Liver (tissue), 9 donors: Measurements from ENCODE around the gene GABRB1. TPM values are rescaled to one million over a fixed set of nuclear protein-coding genes. Genes with fewer than 3 reads are reported as not detected.

Source experiments
- DNase-seq: peaks from one replicate; pipeline ENCODE4 v3.0.0-alpha.2; 2017; ENCODE audit warnings: low spot score
- H3K27ac ChIP-seq, 2 donors: one replicate each; pipeline ENCODE4 v1.7.0; 2013; ENCODE audit warnings: inconsistent platforms in 2 of 2, low read length in 2 of 2, control low read depth in 1 of 2, low read depth in 1 of 2, mild to moderate bottlenecking in 1 of 2
- H3K27me3 ChIP-seq, 4 donors: one replicate each; pipeline versions ENCODE4 v1.6.1 to v1.7.0; 2013; ENCODE audit warnings: low read length in 3 of 4, inconsistent platforms in 1 of 4, mild to moderate bottlenecking in 1 of 4, moderate library complexity in 1 of 4; ENCODE audit not compliant: control insufficient read depth in 4 of 4, insufficient read depth in 4 of 4
- H3K36me3 ChIP-seq, 4 donors: one replicate each; pipeline versions ENCODE4 v1.6.1 to v1.7.0; 2013; ENCODE audit warnings: low read length in 3 of 4, mild to moderate bottlenecking in 3 of 4, low read depth in 1 of 4, moderate library complexity in 1 of 4; ENCODE audit not compliant: control insufficient read depth in 4 of 4, insufficient read depth in 3 of 4
- H3K4me1 ChIP-seq, 4 donors: one replicate each; pipeline versions ENCODE4 v1.6.1 to v1.7.0; 2013; ENCODE audit warnings: low read length in 3 of 4, mild to moderate bottlenecking in 3 of 4, moderate library complexity in 1 of 4; ENCODE audit not compliant: control insufficient read depth in 4 of 4, insufficient read depth in 4 of 4
- H3K4me3 ChIP-seq, 3 donors: one replicate each; pipeline versions ENCODE4 v1.6.1 to v1.7.0; 2013; ENCODE audit warnings: low read length in 3 of 3, control low read depth in 1 of 3, low read depth in 1 of 3, mild to moderate bottlenecking in 1 of 3
- H3K9ac ChIP-seq, 2 donors: one replicate each; pipeline ENCODE4 v1.7.0; 2013; ENCODE audit warnings: low read length in 2 of 2, mild to moderate bottlenecking in 2 of 2, moderate library complexity in 2 of 2, control low read depth in 1 of 2, low read depth in 1 of 2
- H3K9me3 ChIP-seq, 4 donors: one replicate each; pipeline versions ENCODE4 v1.6.1 to v1.7.0; 2013; ENCODE audit warnings: low read length in 3 of 4; ENCODE audit not compliant: control insufficient read depth in 4 of 4
- FOXA1 ChIP-seq: IDR thresholded peaks from 2 replicates; pipeline ENCODE4 v1.6.1; 2016; ENCODE audit warnings: antibody characterized with exemption
- FOXA2 ChIP-seq: IDR thresholded peaks from 2 replicates; pipeline ENCODE4 v1.6.1; 2016; ENCODE audit warnings: antibody characterized with exemption
- GABPA ChIP-seq, 2 donors: IDR thresholded peaks in 1 of 2; conservative IDR thresholded peaks in 1 of 2; 2 replicates each; pipeline ENCODE4 v1.6.1; 2016; ENCODE audit warnings: antibody characterized with exemption in 2 of 2, mild to moderate bottlenecking in 1 of 2, moderate library complexity in 1 of 2
- HNF4G ChIP-seq: IDR thresholded peaks from 2 replicates; pipeline ENCODE4 v1.6.1; 2016; ENCODE audit warnings: antibody characterized with exemption
- RAD21 ChIP-seq, 2 donors: IDR thresholded peaks; 2 replicates each; pipeline ENCODE4 v1.6.1; 2016; ENCODE audit warnings: antibody characterized with exemption in 2 of 2, mild to moderate bottlenecking in 2 of 2
- SP1 ChIP-seq: IDR thresholded peaks from 2 replicates; pipeline ENCODE4 v1.6.1; 2018; ENCODE audit warnings: antibody characterized with exemption, mild to moderate bottlenecking
- TAF1 ChIP-seq: conservative IDR thresholded peaks from 2 replicates; pipeline ENCODE4 v1.6.1; 2016; ENCODE audit warnings: antibody characterized with exemption, mild to moderate bottlenecking
- YY1 ChIP-seq: IDR thresholded peaks from 2 replicates; pipeline ENCODE4 v1.6.1; 2016; ENCODE audit warnings: antibody characterized with exemption, mild to moderate bottlenecking
- WGBS: extraction: QIAGEN DNeasy Blood & Tissue Kit; methylation state at CpG from one replicate; pipeline ENCODE4 v1.1.7; 2013; 5-methylcytosine and 5-hydroxymethylcytosine counted together
- polyA plus RNA-seq, 2 donors: library from polyadenylated mRNA; stranded (reverse) in 1 of 2; unstranded in 1 of 2; fragments of 200-250 nt in 1 of 2; fragments of >200 nt in 1 of 2; fragmentation: Nextera tagmentation in 1 of 2; extraction: Ambion mirVana in 1 of 2; gene quantifications; one replicate each; pipeline versions ENCODE4 v1.2.1 to v1.2.3, GENCODE V29; 2013 to 2015
- total RNA-seq, 2 donors: library from RNA; depleted of rRNA; stranded (reverse); fragments of >200 nt; gene quantifications; one replicate each; pipeline ENCODE4 v1.2.3, GENCODE V29; 2014
- TF ChIP-seq, protein P1 (sequence below): IDR thresholded peaks from 2 replicates; pipeline ENCODE4 v1.6.1; 2016; ENCODE audit warnings: antibody characterized with exemption, mild to moderate bottlenecking
- TF ChIP-seq, protein P2 (sequence below): IDR thresholded peaks from 2 replicates; pipeline ENCODE4 v1.6.1; 2016; ENCODE audit warnings: antibody characterized with exemption
- TF ChIP-seq, protein P3 (sequence below): IDR thresholded peaks from 2 replicates; pipeline ENCODE4 v1.6.1; 2016; ENCODE audit warnings: antibody characterized with exemption
- TF ChIP-seq, protein P4 (sequence below): IDR thresholded peaks from 2 replicates; pipeline ENCODE4 v1.6.1; 2016; ENCODE audit warnings: antibody characterized with exemption
- donor health status: healthy.
- donor health status: healthy.
- donor health status: healthy.
- donor health status: healthy.
- donor health status: healthy.

GABRB1 gene
- total and polyA plus RNA-seq, 4 donors: 0.17 to 1.3 TPM; not detected in 2

DNA sequence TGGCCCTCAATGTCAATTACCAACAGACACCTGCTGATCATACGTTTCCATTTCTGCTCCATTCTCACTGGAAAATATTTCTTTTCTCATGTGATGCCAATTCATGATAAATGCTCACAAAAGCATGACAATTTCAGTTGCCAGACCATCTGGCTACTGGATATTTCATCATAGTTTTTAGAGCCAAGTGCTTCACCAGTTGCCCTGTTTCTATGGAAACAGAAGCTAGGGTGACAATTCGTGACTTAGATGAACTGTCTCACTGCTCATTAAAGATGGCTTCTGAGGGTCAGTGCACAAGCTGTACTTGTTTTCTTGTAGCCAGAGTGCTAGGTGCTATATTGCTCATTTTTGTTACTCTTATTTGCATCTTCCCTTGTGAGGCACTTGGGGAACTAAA, 247.3 kb downstream of the GABRB1 start:
- TF ChIP-seq GABPA (IDR thresholded peaks at IDR 0.05 in 1 of 2, conservative IDR thresholded peaks at IDR 0.05 in 1 of 2) (no peak), FOXA2 (no peak)
- TF ChIP-seq, protein P1, sequence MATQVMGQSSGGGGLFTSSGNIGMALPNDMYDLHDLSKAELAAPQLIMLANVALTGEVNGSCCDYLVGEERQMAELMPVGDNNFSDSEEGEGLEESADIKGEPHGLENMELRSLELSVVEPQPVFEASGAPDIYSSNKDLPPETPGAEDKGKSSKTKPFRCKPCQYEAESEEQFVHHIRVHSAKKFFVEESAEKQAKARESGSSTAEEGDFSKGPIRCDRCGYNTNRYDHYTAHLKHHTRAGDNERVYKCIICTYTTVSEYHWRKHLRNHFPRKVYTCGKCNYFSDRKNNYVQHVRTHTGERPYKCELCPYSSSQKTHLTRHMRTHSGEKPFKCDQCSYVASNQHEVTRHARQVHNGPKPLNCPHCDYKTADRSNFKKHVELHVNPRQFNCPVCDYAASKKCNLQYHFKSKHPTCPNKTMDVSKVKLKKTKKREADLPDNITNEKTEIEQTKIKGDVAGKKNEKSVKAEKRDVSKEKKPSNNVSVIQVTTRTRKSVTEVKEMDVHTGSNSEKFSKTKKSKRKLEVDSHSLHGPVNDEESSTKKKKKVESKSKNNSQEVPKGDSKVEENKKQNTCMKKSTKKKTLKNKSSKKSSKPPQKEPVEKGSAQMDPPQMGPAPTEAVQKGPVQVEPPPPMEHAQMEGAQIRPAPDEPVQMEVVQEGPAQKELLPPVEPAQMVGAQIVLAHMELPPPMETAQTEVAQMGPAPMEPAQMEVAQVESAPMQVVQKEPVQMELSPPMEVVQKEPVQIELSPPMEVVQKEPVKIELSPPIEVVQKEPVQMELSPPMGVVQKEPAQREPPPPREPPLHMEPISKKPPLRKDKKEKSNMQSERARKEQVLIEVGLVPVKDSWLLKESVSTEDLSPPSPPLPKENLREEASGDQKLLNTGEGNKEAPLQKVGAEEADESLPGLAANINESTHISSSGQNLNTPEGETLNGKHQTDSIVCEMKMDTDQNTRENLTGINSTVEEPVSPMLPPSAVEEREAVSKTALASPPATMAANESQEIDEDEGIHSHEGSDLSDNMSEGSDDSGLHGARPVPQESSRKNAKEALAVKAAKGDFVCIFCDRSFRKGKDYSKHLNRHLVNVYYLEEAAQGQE: no peak
- Histone ChIP-seq H3K27ac (no peak overlapping the region), H3K27me3 (no peaks in the 10 kb centered on the region), H3K9ac (no peak overlapping the region), H3K4me1 (no peaks in the 10 kb centered on the region), H3K9me3 (no peaks in the 10 kb centered on the region), H3K36me3 (no peaks in the 10 kb centered on the region), H3K4me3 (no peak overlapping the region)
- no peak for DNase-seq
- WGBS: 37% methylated on average over 2 of the region's 2 CpGs

DNA sequence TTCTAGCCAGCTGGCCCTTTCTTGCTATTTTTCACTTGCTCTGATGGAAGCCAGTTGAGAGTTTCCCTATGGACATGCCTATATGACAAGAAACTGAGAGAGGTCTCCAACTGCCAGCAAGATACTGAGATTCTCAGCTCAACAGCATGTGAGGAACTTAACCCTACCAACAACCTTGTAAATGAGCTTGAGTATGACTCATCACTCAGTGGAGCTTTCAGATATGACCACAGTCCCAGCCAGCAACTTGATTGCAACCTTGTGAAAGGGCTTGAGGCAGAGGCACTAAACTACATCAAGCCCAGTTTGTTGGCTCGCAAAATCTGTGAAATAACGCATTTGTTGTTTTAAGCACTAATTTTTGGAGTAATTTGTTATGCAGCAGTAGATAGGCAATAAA, 256.4 kb downstream of the GABRB1 start:
- 75% methylated on average over 2 of the region's 2 CpGs for WGBS
- Histone ChIP-seq H3K4me1 (no peaks in the 10 kb centered on the region), H3K9me3 (no peaks in the 10 kb centered on the region), H3K27ac (no peak overlapping the region), H3K4me3 (no peak overlapping the region), H3K9ac (no peak overlapping the region), H3K36me3 (no peaks in the 10 kb centered on the region), H3K27me3 (no peaks in the 10 kb centered on the region)
- TF ChIP-seq, protein P2, sequence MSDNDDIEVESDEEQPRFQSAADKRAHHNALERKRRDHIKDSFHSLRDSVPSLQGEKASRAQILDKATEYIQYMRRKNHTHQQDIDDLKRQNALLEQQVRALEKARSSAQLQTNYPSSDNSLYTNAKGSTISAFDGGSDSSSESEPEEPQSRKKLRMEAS: no peak
- TF ChIP-seq, protein P1: no peak
- TF ChIP-seq RAD21 (IDR thresholded peaks at IDR 0.05) (no peak), SP1 (no peak), FOXA1 (no peak), FOXA2 (no peak), HNF4G (no peak), YY1 (no peak), TAF1 (no peak)
- TF ChIP-seq, protein P3, sequence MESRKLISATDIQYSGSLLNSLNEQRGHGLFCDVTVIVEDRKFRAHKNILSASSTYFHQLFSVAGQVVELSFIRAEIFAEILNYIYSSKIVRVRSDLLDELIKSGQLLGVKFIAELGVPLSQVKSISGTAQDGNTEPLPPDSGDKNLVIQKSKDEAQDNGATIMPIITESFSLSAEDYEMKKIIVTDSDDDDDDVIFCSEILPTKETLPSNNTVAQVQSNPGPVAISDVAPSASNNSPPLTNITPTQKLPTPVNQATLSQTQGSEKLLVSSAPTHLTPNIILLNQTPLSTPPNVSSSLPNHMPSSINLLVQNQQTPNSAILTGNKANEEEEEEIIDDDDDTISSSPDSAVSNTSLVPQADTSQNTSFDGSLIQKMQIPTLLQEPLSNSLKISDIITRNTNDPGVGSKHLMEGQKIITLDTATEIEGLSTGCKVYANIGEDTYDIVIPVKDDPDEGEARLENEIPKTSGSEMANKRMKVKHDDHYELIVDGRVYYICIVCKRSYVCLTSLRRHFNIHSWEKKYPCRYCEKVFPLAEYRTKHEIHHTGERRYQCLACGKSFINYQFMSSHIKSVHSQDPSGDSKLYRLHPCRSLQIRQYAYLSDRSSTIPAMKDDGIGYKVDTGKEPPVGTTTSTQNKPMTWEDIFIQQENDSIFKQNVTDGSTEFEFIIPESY: no peak
- TF ChIP-seq, protein P4, sequence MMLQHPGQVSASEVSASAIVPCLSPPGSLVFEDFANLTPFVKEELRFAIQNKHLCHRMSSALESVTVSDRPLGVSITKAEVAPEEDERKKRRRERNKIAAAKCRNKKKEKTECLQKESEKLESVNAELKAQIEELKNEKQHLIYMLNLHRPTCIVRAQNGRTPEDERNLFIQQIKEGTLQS: no peak
- no peak for DNase-seq
